Natural killer cell treated with Interleukin-12 subunit alpha and Interleukin-12 subunit beta and Interleukin-15 and Interleukin-18, amount 100 ng/mL, for 72 hours (primary cell): ENCODE data around the gene ATP8A2. TPM values are rescaled to one million over a fixed set of nuclear protein-coding genes. Genes with fewer than 3 reads are reported as not detected.
A peak's percentile ranks its signal among the peaks of the same experiment; 100 is the strongest.
"Not testable (repeated sequence)": the region's sequence is repeated elsewhere in the genome, so short reads cannot be mapped to it uniquely, and the experiment has no call there.

Experiments used
- ATAC-seq, 2 donors: fragments of 150-1000 bp; cut with Tn5 transposase in 1 of 2; sonication (Bioruptor Pico), chemical (Tn5 transposase) in 1 of 2; 2 replicates each; pipeline ENCODE4 v1.10.0; 2021
- DNase-seq: peaks from one replicate; pipeline ENCODE4 v3.0.0; 2022; ENCODE audit warnings: low spot score
- H3K27ac Mint-ChIP-seq, 2 donors: 1 replicate in 1 of 2; 2 replicates in 1 of 2; pipeline ENCODE4 v1.8.0; 2022; ENCODE audit warnings: mixed read lengths in 2 of 2, mild to moderate bottlenecking in 1 of 2, moderate library complexity in 1 of 2
- H3K27me3 Mint-ChIP-seq, 2 donors: 1 replicate in 1 of 2; 2 replicates in 1 of 2; pipeline ENCODE4 v1.8.0; 2022; ENCODE audit warnings: mixed read lengths in 2 of 2
- H3K36me3 Mint-ChIP-seq: one replicate; pipeline ENCODE4 v1.8.0; 2022; ENCODE audit warnings: mixed read lengths
- H3K4me1 Mint-ChIP-seq, 2 donors: 1 replicate in 1 of 2; 2 replicates in 1 of 2; pipeline ENCODE4 v1.8.0; 2022; ENCODE audit warnings: low read depth in 2 of 2, mixed read lengths in 2 of 2, mild to moderate bottlenecking in 1 of 2
- H3K4me3 Mint-ChIP-seq: one replicate; pipeline ENCODE4 v1.8.0; 2022; ENCODE audit warnings: mixed read lengths
- H3K9me3 Mint-ChIP-seq: 2 replicates; pipeline ENCODE4 v1.8.0; 2022; ENCODE audit warnings: mixed read lengths
- total RNA-seq, 2 donors: library from RNA; stranded (reverse); gene quantifications; one replicate each; pipeline ENCODE4 v1.2.3, GENCODE V29; 2022

Gene ATP8A2
- total RNA-seq, 2 donors from 2014 or later = 0.10 to 0.14 TPM

DNA sequence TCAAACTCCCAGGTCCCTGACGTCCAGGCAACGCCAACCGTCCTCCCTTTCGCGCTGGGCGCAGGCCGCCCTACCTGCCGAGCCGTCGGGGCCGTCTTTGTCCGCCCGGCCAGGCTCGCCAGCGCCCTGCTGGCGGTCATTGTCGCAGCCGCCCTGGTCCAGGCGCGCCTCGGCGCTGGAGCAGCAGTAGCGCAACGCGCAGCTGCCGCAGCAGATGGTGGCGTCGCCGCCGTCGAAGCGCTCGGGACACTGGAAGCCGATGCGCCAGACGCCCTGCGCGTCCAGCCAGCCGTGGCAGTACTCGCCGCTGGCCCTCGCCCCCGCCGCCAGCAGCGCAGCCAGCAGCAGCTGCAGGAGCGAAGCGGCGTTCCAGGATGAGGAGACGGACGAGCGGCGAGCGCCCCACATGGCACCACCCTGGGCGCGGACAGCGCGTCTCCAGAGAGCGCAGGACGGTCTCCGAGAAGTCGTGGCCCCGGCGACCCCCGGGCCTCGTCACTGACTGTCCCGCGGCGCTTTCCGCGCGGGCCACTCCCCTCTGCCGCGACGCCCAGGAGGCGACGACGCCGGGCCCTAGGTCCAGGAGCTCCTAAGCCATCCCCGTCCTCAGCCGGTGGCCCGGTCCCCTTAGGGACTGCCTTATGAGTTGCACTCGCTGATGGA lies 678.9 kb downstream of the ATP8A2 start:
- Mint-ChIP-seq H3K4me3 (no peak overlapping the region), H3K4me1 (peaks cover 5 to 15% of the 10 kb centered on the region in 2 donors), H3K36me3 (no peaks in the 10 kb centered on the region), H3K27me3 (peaks cover 41 to 55% of the 10 kb centered on the region in 2 donors), H3K27ac (no peak overlapping the region), H3K9me3 (no peaks in the 10 kb centered on the region)
- DNase-seq (no peak), ATAC-seq (no peak)

DNA sequence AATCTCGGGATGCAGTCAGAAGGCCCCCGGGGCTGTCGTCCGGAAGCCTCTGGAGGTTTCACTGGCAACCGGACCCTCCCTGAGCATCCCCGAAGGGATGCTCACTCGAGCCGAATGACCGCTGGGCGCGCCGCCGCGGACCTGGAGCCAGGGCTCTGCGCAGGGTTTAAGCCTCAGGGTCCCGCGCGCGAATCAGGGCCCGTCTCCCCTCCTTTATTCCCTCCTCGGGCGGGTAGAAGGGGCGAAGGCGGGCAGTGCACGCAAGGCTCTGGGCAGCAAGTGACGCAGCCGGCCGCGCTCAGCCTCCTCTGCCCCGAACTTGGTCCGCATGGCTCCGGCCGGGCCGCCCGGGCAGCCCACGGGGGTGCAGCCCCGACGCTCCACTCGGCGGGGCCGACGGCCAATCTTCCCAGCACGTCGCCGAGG lies 679.5 kb downstream of the ATP8A2 start:
- Mint-ChIP-seq H3K27ac (no peak overlapping the region), H3K27me3 (peaks cover 41 to 59% of the 10 kb centered on the region in 2 donors)
- no peak for DNase-seq

DNA sequence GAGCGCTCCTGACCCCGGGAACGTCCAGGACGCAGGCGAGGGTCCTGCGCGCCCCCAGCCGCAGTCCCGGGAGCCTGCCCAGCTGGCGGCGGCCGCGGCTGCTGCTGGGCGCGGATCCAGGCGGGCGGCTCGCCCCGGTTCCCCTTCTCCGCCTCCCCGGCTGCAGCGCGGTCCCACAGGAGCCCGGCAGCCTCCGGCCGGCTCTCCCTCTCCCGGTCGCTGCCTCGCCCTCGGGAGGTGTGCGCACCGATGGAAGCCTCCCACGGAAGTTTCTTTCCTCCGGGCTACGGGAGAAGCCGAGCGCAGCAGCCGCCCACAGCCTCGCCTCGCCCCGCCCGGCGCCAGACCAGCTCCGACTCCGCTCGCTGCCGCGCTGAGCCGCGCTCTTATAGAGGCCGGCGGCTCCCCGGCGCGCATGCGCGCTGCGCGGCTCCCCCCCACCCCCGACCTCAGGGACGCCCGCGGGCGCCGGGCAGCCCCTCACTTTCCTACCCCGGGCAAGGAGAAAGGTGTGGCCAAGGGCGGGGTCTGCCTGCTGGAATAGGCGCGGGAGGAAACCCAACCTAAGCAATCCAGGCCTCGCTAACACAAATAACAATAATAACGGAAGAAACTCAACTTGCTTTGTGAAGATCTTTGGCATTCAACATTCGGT lies 680.0 kb downstream of the ATP8A2 start, which contains the start of gene SHISA2:
Gene SHISA2 (minus strand): TSS at position 360 of the 655 bp plus-strand sequence. CDS start 1,041 bp downstream, outside the sequence.
- Mint-ChIP-seq H3K9me3 (no peaks in the 10 kb centered on the region), H3K36me3 (no peaks in the 10 kb centered on the region), H3K27ac (no peak within 1 kb of the TSS), H3K27me3 (peaks cover 40 to 59% of the 10 kb centered on the region in 2 donors), H3K4me1 (peaks cover 5 to 15% of the 10 kb centered on the region in 2 donors), H3K4me3 (peak within 1 kb of the TSS; percentile 72)
- ATAC-seq = peak; percentile 79 to 87
- DNase-seq = no peak

More for the DNA sequence above, 679.5 kb downstream of the ATP8A2 start:
- Mint-ChIP-seq H3K9me3 (no peaks in the 10 kb centered on the region), H3K4me1 (peaks cover 5 to 15% of the 10 kb centered on the region in 2 donors), H3K4me3 (no peak overlapping the region), H3K36me3 (no peaks in the 10 kb centered on the region)
- peak; percentile 2 to 45 for ATAC-seq

DNA sequence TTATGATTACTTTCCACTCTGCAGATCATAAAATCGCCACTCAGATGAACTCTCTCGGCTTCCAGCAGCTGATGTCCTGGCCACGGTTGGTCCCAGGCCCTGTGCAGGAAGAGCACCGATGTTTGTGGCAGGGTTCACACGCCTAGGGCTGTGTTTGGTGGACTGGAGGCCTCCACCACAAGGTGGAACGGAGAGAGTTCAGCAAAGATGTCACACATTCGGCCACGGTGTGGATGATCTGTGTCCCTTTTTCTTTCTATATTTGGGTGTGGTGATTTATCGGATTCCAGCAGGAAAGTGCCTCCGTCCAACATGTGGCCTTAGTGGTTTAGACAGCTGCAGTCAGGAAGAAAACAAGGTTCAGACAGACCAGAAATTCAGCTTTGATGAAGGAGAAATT lies 680.6 kb downstream of the ATP8A2 start:
- ATAC-seq (no peak), DNase-seq (no peak)
- Mint-ChIP-seq H3K4me1 (peaks cover 5 to 15% of the 10 kb centered on the region in 2 donors), H3K27me3 (peaks cover 37 to 53% of the 10 kb centered on the region in 2 donors), H3K9me3 (no peaks in the 10 kb centered on the region), H3K36me3 (no peaks in the 10 kb centered on the region), H3K27ac (no peak overlapping the region), H3K4me3 (peak overlapping the region; percentile 72)

DNA sequence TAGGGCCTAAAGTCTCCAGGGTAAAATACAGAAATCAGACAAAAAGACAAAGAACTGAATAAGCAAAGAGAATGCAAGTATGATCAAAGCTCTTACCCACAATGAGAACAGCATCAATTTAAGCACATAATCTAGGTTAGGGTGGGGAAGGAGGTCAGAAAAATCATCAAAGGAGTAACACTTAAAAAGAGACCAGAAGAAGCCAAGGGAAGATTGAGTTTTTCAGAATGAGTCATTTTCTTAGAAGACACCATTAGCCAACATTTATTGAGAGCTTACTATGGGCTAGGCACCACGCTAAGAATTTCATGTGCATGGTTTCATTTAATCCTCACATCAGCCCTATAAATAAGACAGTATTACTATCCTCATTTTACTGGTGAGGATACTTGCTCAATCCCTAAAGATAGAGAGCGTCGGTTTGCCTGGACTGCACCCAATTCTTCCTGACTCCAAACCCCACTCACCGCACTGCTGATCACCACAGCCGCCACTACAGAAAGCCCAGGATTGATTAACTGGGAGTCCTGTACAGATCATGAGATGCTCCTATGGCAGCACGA lies 681.7 kb downstream of the ATP8A2 start:
- Mint-ChIP-seq H3K9me3 (no peaks in the 10 kb centered on the region), H3K4me1 (peaks cover 5 to 15% of the 10 kb centered on the region in 2 donors), H3K4me3 (peak overlapping the region; percentile 17), H3K27me3 (peaks cover 37 to 54% of the 10 kb centered on the region in 2 donors), H3K27ac (no peak overlapping the region), H3K36me3 (no peaks in the 10 kb centered on the region)
- peak in 1 of 2 donors; percentile 42 for ATAC-seq
- DNase-seq = no peak

DNA sequence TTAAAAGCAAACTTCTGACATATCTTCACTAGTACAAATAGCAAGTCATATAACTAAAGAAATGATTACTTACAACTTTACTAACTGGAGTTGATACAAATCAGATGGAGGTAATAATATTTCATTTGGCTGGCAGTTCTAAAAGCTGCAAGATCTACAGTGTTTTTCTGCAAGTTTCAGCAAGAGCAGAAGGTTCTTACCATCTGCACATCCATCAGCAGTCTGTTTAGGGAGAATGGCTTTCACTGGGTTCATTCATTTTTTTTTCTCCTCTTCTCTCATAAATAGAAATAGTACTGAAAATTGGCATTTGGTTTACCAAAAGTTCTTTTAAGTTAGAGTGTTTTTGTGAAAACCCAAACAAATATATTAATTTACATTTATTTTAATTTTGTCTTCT lies 683.1 kb downstream of the ATP8A2 start:
- peaks cover 5 to 15% of the 10 kb centered on the region in 2 donors for H3K4me1 Mint-ChIP-seq
- ATAC-seq (no peak), DNase-seq (no peak)
- H3K4me3 Mint-ChIP-seq = no peak overlapping the region
- peaks cover 36 to 45% of the 10 kb centered on the region in 2 donors for H3K27me3 Mint-ChIP-seq
- no peak overlapping the region for H3K27ac Mint-ChIP-seq
- H3K36me3 Mint-ChIP-seq = no peaks in the 10 kb centered on the region
- H3K9me3 Mint-ChIP-seq = no peaks in the 10 kb centered on the region

DNA sequence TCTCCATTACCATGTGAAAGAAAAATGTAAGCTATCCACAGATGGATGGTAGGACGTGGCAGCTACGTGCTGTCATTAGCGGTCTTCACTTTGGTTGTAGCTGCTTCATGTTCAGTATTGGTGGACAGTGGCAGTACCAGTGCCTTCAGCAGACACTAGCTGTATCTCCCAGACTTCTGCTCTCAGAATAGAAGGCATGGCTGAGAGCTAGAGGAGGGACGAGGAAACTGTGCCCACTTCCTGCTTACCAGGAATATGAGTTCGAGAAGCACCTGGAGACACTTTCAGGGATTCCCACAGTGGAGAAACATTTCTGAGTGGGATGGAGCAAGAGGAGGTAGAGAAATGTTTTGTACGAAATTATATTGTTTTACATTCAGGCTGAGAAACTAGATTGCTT lies 686.9 kb downstream of the ATP8A2 start:
- H3K36me3 Mint-ChIP-seq = no peaks in the 10 kb centered on the region
- no peak overlapping the region for H3K4me3 Mint-ChIP-seq
- ATAC-seq (no peak), DNase-seq (no peak)
- H3K9me3 Mint-ChIP-seq = no peaks in the 10 kb centered on the region
- peaks cover 0 to 1% of the 10 kb centered on the region in 2 donors for H3K4me1 Mint-ChIP-seq
- no peak overlapping the region for H3K27ac Mint-ChIP-seq
- peaks cover 24 to 32% of the 10 kb centered on the region in 2 donors for H3K27me3 Mint-ChIP-seq

DNA sequence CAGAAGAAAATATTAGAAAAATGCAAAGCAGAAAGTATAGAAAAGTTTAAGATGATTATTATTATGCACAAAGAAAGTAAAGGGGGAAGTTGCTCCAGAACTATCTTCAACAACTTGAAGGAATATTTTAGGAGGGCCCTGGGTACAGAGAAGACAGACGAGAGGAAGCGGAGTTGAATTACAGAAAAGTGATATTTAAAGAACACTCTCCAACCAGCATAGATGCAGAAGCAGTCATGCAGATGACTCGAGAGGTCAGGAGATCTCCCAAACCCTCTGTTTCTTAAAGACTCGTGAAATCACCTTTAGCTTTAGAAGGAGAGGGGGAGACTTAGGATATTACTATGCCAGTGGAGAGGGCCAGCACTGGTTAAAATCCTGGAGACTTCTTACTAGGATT lies 688.6 kb downstream of the ATP8A2 start:
- Mint-ChIP-seq H3K4me1 (no peaks in the 10 kb centered on the region), H3K9me3 (no peaks in the 10 kb centered on the region), H3K27ac (no peak overlapping the region), H3K4me3 (no peak overlapping the region), H3K36me3 (no peaks in the 10 kb centered on the region), H3K27me3 (peaks cover 17 to 21% of the 10 kb centered on the region in 2 donors)
- ATAC-seq = no peak
- DNase-seq = no peak

DNA sequence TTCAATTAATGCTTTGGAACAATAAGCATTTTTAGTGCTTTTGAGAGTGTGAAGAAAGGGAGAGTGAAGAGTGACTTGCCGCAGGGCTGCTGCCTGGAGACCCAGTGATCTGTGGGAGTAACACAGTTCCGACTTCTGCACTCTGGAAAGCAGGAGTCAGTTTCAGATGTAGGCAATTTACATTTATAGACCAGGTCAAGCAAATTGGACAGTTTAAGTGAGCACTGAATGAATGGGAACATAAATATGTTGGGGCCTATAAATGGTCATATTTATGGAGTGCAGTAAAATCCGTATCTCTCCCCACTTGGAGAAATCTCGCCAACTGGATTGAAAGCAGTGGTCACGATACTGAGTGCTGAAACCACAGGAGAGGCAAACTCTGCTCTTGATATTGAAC lies 689.5 kb downstream of the ATP8A2 start:
- Mint-ChIP-seq H3K36me3 (no peaks in the 10 kb centered on the region), H3K27me3 (peaks cover 13 to 15% of the 10 kb centered on the region in 2 donors), H3K4me3 (no peak overlapping the region), H3K4me1 (no peaks in the 10 kb centered on the region), H3K27ac (no peak overlapping the region), H3K9me3 (no peaks in the 10 kb centered on the region)
- DNase-seq (no peak), ATAC-seq (no peak)

DNA sequence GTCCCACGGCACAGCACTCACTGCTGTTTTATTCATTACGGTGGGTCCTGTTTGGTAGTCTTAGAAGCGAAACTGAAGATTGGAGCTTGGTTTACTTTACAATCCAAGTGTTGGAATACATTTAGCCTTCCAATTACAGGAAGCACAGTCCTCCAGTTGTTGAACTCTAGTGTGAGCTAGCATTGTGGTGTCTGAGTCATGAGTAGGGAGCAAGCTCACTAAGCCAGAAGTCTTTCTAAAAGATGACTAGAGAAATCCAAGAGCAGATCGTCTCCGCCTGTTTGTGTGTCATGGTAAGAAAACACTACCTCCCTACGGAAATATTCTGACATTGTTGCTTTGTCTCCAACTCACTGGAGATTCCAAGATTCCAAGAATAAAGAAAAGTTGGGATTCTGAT lies 690.2 kb downstream of the ATP8A2 start:
- ATAC-seq (no peak), DNase-seq (no peak)
- Mint-ChIP-seq H3K9me3 (no peaks in the 10 kb centered on the region), H3K27me3 (peaks cover 13 to 15% of the 10 kb centered on the region in 2 donors), H3K4me1 (no peaks in the 10 kb centered on the region), H3K36me3 (no peaks in the 10 kb centered on the region), H3K27ac (no peak overlapping the region), H3K4me3 (no peak overlapping the region)

DNA sequence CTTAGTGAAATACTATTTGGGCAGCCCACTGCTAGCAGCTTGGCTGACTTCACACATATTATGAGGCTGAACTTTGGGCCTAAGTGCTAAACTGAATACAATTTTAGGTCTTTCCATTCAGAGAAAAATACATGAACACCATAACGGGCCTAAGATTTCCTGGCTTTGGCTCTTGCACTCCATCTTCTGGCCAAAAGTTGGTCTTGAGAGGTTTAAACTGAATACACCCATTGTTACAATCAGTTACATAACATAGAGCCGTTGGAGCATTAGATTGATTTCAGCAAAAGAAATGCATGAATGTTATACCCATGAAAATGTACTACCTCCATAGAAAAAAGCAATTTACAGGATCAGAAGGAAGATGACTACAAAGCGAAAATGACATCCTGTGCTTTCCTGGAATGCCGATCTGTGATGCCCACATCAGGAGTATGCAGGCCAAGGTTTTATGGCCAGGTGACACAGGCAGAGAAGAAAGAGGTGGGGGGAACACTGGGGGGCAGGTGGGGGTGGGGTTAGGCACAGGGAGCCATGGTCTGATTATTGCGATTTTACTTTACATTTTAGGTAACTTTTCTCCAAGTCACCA lies 691.2 kb downstream of the ATP8A2 start:
- ATAC-seq = no peak
- Mint-ChIP-seq H3K4me3 (no peak overlapping the region), H3K4me1 (no peaks in the 10 kb centered on the region), H3K36me3 (no peaks in the 10 kb centered on the region), H3K27me3 (peaks cover 7 to 11% of the 10 kb centered on the region in 2 donors), H3K9me3 (no peaks in the 10 kb centered on the region), H3K27ac (no peak overlapping the region)
- no peak for DNase-seq

DNA sequence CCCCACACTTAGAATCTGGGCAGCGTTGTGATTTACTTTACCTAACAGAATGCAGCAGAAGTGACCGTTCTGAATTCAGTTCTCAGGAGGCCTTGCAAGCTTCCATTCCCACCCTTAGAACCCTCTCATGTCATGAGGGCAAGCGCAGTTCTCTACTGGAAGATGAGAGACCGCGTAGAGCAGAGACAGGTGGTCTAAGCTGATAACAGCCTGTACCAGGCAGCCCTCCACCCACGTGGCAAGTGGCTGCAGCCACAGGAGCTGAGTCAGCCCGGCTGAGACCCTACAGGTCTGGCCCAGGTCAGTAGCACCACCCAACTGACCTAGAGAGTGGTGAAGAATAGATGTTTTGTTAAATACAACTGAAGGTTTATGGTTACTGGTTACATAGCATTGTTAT lies 694.7 kb downstream of the ATP8A2 start:
- DNase-seq, H3K4me1 Mint-ChIP-seq, H3K27ac Mint-ChIP-seq, H3K4me3 Mint-ChIP-seq, H3K36me3 Mint-ChIP-seq, H3K9me3 Mint-ChIP-seq: not testable (repeated sequence)
- peaks cover 15 to 21% of the 10 kb centered on the region in 2 donors for H3K27me3 Mint-ChIP-seq
- peak in 1 of 2 donors; percentile 65 for ATAC-seq

DNA sequence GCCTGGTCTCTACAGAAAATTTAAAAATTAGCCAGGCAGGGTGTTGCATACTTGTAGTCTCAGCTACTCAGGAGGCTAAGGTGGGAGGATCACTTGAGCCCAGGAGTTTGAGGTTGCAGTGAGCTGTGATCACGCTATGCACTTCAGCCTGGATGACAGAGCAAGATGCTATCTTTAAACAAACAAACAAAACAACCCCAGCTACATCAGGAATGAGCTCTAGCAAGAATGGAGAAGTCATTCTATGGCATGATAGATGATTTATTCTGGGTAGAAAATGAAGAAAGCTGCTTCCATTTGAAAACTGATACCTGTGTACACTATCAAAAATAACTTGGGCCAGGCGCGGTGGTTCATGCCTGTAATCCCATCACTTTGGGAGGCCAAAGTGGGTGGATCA lies 695.8 kb downstream of the ATP8A2 start:
- no peaks in the 10 kb centered on the region for H3K36me3 Mint-ChIP-seq
- peaks cover 22 to 29% of the 10 kb centered on the region in 2 donors for H3K27me3 Mint-ChIP-seq
- H3K9me3 Mint-ChIP-seq = no peaks in the 10 kb centered on the region
- no peaks in the 10 kb centered on the region for H3K4me1 Mint-ChIP-seq
- ATAC-seq (no peak), DNase-seq (no peak)
- no peak overlapping the region for H3K4me3 Mint-ChIP-seq
- H3K27ac Mint-ChIP-seq = no peak overlapping the region

DNA sequence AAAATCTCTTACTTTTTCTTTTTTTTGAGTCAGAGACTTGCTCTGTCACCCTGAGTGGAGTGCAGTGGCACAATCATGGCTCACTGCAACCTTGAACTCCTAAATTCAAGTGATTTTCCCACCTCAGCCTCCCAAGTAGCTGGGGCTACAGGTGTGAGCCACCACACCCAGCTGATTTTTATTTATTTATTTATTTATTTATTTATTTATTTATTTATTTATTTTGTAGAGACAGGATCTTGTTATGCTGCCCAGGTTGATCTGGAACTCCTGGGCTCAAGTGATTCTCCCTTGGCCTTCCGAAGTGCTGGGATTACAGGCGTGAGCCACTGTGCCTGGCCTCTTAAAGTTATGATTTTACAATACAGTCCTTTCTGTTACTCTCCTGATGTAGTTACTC lies 696.6 kb downstream of the ATP8A2 start:
- not testable (repeated sequence) for H3K27ac Mint-ChIP-seq, DNase-seq, ATAC-seq, H3K36me3 Mint-ChIP-seq, H3K4me3 Mint-ChIP-seq, H3K4me1 Mint-ChIP-seq, H3K9me3 Mint-ChIP-seq
- H3K27me3 Mint-ChIP-seq = peaks cover 20 to 23% of the 10 kb centered on the region in 2 donors
